Testis (tissue), 2 donors: ENCODE results near the gene COL13A1.

Experiments
- POLR2A ChIP-seq: fragments of 450-650 bp; IDR thresholded peaks from one replicate; pipeline ENCODE4 v1.6.1; 2017; ENCODE audit warnings: antibody characterized with exemption, mild to moderate bottlenecking, moderate library complexity
- TF ChIP-seq, protein P1 (sequence below), 3 experiments: fragments of 450-650 bp in 2 of 3; fragments of 200-600 bp in 1 of 3; sonication (generic) in 1 of 3; IDR thresholded peaks; one replicate each; pipeline ENCODE4 v1.5.1; 2016 to 2019; ENCODE audit warnings: antibody characterized with exemption in 3 of 3, mild to moderate bottlenecking in 2 of 3, moderate library complexity in 1 of 3

DNA sequence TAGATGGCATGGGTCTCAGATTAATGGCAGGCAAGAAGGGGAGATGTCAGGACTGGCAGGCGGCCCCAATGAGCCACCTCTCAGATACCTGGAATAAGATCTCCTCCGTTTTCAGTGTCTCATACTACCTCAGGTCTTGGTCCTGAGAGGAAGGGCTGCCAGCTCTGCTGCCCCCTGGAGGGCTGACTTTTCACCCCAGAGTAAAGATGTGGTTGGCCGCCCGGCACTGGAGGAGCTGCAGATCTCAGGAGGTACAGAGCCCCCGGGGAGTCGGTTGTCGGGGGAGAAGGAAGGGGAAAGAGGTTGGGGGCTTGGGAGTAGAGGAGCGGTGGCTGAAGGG, 642 bp upstream of the COL13A1 start:
- TF ChIP-seq, protein P1, sequence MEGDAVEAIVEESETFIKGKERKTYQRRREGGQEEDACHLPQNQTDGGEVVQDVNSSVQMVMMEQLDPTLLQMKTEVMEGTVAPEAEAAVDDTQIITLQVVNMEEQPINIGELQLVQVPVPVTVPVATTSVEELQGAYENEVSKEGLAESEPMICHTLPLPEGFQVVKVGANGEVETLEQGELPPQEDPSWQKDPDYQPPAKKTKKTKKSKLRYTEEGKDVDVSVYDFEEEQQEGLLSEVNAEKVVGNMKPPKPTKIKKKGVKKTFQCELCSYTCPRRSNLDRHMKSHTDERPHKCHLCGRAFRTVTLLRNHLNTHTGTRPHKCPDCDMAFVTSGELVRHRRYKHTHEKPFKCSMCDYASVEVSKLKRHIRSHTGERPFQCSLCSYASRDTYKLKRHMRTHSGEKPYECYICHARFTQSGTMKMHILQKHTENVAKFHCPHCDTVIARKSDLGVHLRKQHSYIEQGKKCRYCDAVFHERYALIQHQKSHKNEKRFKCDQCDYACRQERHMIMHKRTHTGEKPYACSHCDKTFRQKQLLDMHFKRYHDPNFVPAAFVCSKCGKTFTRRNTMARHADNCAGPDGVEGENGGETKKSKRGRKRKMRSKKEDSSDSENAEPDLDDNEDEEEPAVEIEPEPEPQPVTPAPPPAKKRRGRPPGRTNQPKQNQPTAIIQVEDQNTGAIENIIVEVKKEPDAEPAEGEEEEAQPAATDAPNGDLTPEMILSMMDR (IDR thresholded peaks at IDR 0.05) = peak in 1 of 3 experiments; percentile 45
- no peak for TF ChIP-seq POLR2A
